MCF 10A (cell line): ENCODE results near the gene EIPR1. TPM values are rescaled to one million over a fixed set of nuclear protein-coding genes. Genes with fewer than 3 reads are reported as not detected.

Experiments
- BruUV-seq: library from RNA; stranded (reverse); fragments of 400-500 nt; replicated peaks from 2 replicates; lab custom pipeline; 2021; lab: Mats Ljungman, UMichigan
- CTCF ChIA-PET: fragments of 300-600 bp; sonication (Branson Sonifier 250); formaldehyde crosslinking; extraction: SDS; loops from one replicate; lab custom pipeline; 2021; ENCODE audit warnings: antibody characterized with exemption, inconsistent platforms; lab: Yijun Ruan, JAX
- POLR2A ChIA-PET: fragments of 300-600, 350-650 bp; sonication (Branson Sonifier 250); formaldehyde crosslinking; extraction: SDS; loops from one replicate; lab custom pipeline; 2020; ENCODE audit warnings: antibody characterized with exemption, inconsistent platforms; lab: Yijun Ruan, JAX
- DNase-seq: peaks from one replicate; pipeline ENCODE4 v3.0.0-alpha.2; 2018; ENCODE audit not compliant: unreplicated experiment
- H3K27ac Mint-ChIP-seq: one replicate; pipeline ENCODE4 v1.8.0; 2022; ENCODE audit warnings: mild to moderate bottlenecking, low read depth, mixed read lengths; ENCODE audit not compliant: unreplicated experiment
- H3K27me3 Mint-ChIP-seq: one replicate; pipeline ENCODE4 v1.8.0; 2022; ENCODE audit warnings: mixed read lengths; ENCODE audit not compliant: insufficient read depth, unreplicated experiment
- H3K36me3 Mint-ChIP-seq: one replicate; pipeline ENCODE4 v1.8.0; 2022; ENCODE audit warnings: mild to moderate bottlenecking, moderate library complexity, mixed read lengths; ENCODE audit not compliant: insufficient read depth, unreplicated experiment
- H3K4me1 Mint-ChIP-seq: one replicate; pipeline ENCODE4 v1.8.0; 2022; ENCODE audit warnings: mixed read lengths; ENCODE audit not compliant: insufficient read depth, unreplicated experiment
- H3K4me3 Mint-ChIP-seq: one replicate; pipeline ENCODE4 v1.8.0; 2022; ENCODE audit warnings: mild to moderate bottlenecking, moderate library complexity, mixed read lengths; ENCODE audit not compliant: unreplicated experiment
- H3K9me3 Mint-ChIP-seq: one replicate; pipeline ENCODE4 v1.8.0; 2022; ENCODE audit warnings: mixed read lengths; ENCODE audit not compliant: unreplicated experiment
- CTCF ChIP-seq: fragments of 200-600 bp; IDR thresholded peaks from one replicate; pipeline ENCODE4 v1.8.0; 2022; ENCODE audit warnings: antibody characterized with exemption, mild to moderate bottlenecking; ENCODE audit not compliant: unreplicated experiment
- intact Hi-C: fragments of 100-400 bp; cut with micrococcal nuclease; formaldehyde crosslinking; loops from 2 replicates; pipeline ENCODE4 v1.14.1; 2022
- total RNA-seq: library from RNA; stranded (reverse); gene quantifications from 2 replicates; pipeline ENCODE4 v1.2.3, GENCODE V29; 2022

The EIPR1 gene
- total RNA-seq, 1 experiment from 2014 or later, result 49.0 TPM

- Mint-ChIP-seq H3K36me3 (no peaks in the 10 kb centered on the region), H3K4me1 (no peaks in the 10 kb centered on the region), H3K27me3 (no peaks in the 10 kb centered on the region), H3K4me3 (no peak overlapping the region), H3K9me3 (peaks cover 7% of the 10 kb centered on the region), H3K27ac (no peak overlapping the region)
- no TSS peak for BruUV-seq
- no peak for TF ChIP-seq CTCF
- no peak for DNase-seq
- intact Hi-C loops, result no loop called here
- CTCF ChIA-PET, result no interaction called here
- POLR2A ChIA-PET, result no interaction called here
Measured at GRCh38 chr2:3293221-3293620, 84.4 kb downstream of the EIPR1 start.

GRCh38 chr2:3292416-3292815 lies 85.2 kb downstream of the EIPR1 start:
- ChIA-PET CTCF (interaction anchor here (0.5 to 0.6 kb wide), 2 partner anchors 73 to 961 kb away, joined by 4 read pairs; partner anchors contain the start of gene MYT1L), POLR2A (no interaction called here)
- Mint-ChIP-seq H3K4me1 (no peaks in the 10 kb centered on the region), H3K9me3 (peaks cover 11% of the 10 kb centered on the region), H3K36me3 (no peaks in the 10 kb centered on the region), H3K4me3 (no peak overlapping the region), H3K27me3 (no peaks in the 10 kb centered on the region), H3K27ac (no peak overlapping the region)
- no peak for TF ChIP-seq CTCF
- BruUV-seq, result no TSS peak
- DNase-seq, result no peak
- intact Hi-C loops, result no loop called here

- no peak for DNase-seq
- no peak for TF ChIP-seq CTCF
- CTCF ChIA-PET, result no interaction called here
- intact Hi-C loops, result no loop called here
- Mint-ChIP-seq H3K9me3 (peaks cover 15% of the 10 kb centered on the region), H3K4me1 (no peaks in the 10 kb centered on the region), H3K36me3 (no peaks in the 10 kb centered on the region), H3K4me3 (no peak overlapping the region), H3K27me3 (no peaks in the 10 kb centered on the region), H3K27ac (no peak overlapping the region)
- POLR2A ChIA-PET, result no interaction called here
- BruUV-seq, result no TSS peak
Measured at GRCh38 chr2:3291750-3292149, 85.9 kb downstream of the EIPR1 start.

GRCh38 chr2:3291113-3291512 lies 86.5 kb downstream of the EIPR1 start:
- no peak overlapping the region for H3K27ac Mint-ChIP-seq
- TF ChIP-seq CTCF, result no peak
- no peaks in the 10 kb centered on the region for H3K4me1 Mint-ChIP-seq
- H3K9me3 Mint-ChIP-seq, result peaks cover 15% of the 10 kb centered on the region
- no TSS peak for BruUV-seq
- no peaks in the 10 kb centered on the region for H3K36me3 Mint-ChIP-seq
- intact Hi-C loops, result no loop called here
- H3K27me3 Mint-ChIP-seq, result no peaks in the 10 kb centered on the region
- no peak for DNase-seq
- no peak overlapping the region for H3K4me3 Mint-ChIP-seq
- CTCF ChIA-PET, result interaction anchor here (0.6 kb wide), 1 partner anchor 42 kb away, joined by 3 read pairs; no protein-coding TSS in a partner anchor
- POLR2A ChIA-PET, result no interaction called here
